H9 (cell line): ENCODE results near the gene EFNA5. TPM values are rescaled to one million over a fixed set of nuclear protein-coding genes. Genes with fewer than 3 reads are reported as not detected.

Experiments used
- DNase-seq: peaks from one replicate; pipeline ENCODE4 v3.0.0-alpha.2; 2017
- H2AFZ ChIP-seq: one replicate; pipeline ENCODE4 v1.6.1; 2013; ENCODE audit warnings: mild to moderate bottlenecking, low read length, control low read depth, moderate library complexity
- H2AK5ac ChIP-seq: 2 replicates; pipeline ENCODE4 v1.6.1; 2013; ENCODE audit warnings: low read length, control low read depth, mixed read lengths; ENCODE audit not compliant: insufficient read length
- H2BK120ac ChIP-seq: one replicate; pipeline ENCODE4 v1.6.1; 2013; ENCODE audit warnings: low read depth, mild to moderate bottlenecking, low read length, control low read depth, inconsistent platforms; ENCODE audit not compliant: poor library complexity, severe bottlenecking
- H2BK12ac ChIP-seq: 2 replicates; pipeline ENCODE4 v1.6.1; 2013; ENCODE audit warnings: low read length, control low read depth, mixed read lengths, low read depth; ENCODE audit not compliant: insufficient read length
- H2BK15ac ChIP-seq: 2 replicates; pipeline ENCODE4 v1.6.1; 2013; ENCODE audit warnings: low read depth, low read length, control low read depth
- H2BK20ac ChIP-seq: one replicate; pipeline ENCODE4 v1.6.1; 2013; ENCODE audit warnings: low read depth, mild to moderate bottlenecking, low read length, control low read depth, inconsistent platforms; ENCODE audit not compliant: poor library complexity, severe bottlenecking
- H2BK5ac ChIP-seq: 2 replicates; pipeline ENCODE4 v1.6.1; 2013; ENCODE audit warnings: low read length, control low read depth, mixed read lengths; ENCODE audit not compliant: insufficient read length
- H3K14ac ChIP-seq: 2 replicates; pipeline ENCODE4 v1.6.1; 2013; ENCODE audit warnings: low read length, control low read depth; ENCODE audit not compliant: insufficient read depth
- H3K18ac ChIP-seq: 2 replicates; pipeline ENCODE4 v1.6.1; 2013; ENCODE audit warnings: low read depth, mild to moderate bottlenecking, mixed read lengths, low read length, control low read depth; ENCODE audit not compliant: insufficient read length
- H3K23ac ChIP-seq: 2 replicates; pipeline ENCODE4 v1.6.1; 2013; ENCODE audit warnings: low read length, control low read depth, mixed read lengths, low read depth; ENCODE audit not compliant: insufficient read length
- H3K23me2 ChIP-seq: 2 replicates; pipeline ENCODE4 v1.6.1; 2013; ENCODE audit warnings: low read depth, mild to moderate bottlenecking, mixed read lengths, low read length, control low read depth; ENCODE audit not compliant: insufficient read length, poor library complexity, severe bottlenecking
- H3K27ac ChIP-seq: 2 replicates; pipeline ENCODE4 v1.5.1; 2013; ENCODE audit warnings: low read length, control low read depth, mixed read lengths, low read depth; ENCODE audit not compliant: insufficient read length
- H3K27me3 ChIP-seq: 2 replicates; pipeline ENCODE4 v1.6.1; 2013; ENCODE audit warnings: low read length, control low read depth, inconsistent platforms; ENCODE audit not compliant: insufficient read depth
- H3K4ac ChIP-seq: 2 replicates; pipeline ENCODE4 v1.6.1; 2013; ENCODE audit warnings: low read depth, mild to moderate bottlenecking, control low read depth, inconsistent platforms, low read length, moderate library complexity
- H3K4me1 ChIP-seq: 2 replicates; pipeline ENCODE4 v1.6.1; 2013; ENCODE audit warnings: low read length, control low read depth, inconsistent platforms; ENCODE audit not compliant: insufficient read depth
- H3K4me2 ChIP-seq: 2 replicates; pipeline ENCODE4 v1.6.1; 2013; ENCODE audit warnings: low read length, control low read depth, mixed read lengths; ENCODE audit not compliant: insufficient read length, insufficient read depth
- H3K56ac ChIP-seq: 2 replicates; pipeline ENCODE4 v1.6.1; 2013; ENCODE audit warnings: low read depth, mild to moderate bottlenecking, mixed read lengths, low read length, control low read depth; ENCODE audit not compliant: insufficient read length
- H3K79me1 ChIP-seq: 2 replicates; pipeline ENCODE4 v1.6.1; 2013; ENCODE audit warnings: low read depth, mild to moderate bottlenecking, moderate library complexity, low read length, control low read depth, inconsistent platforms; ENCODE audit not compliant: insufficient read depth, poor library complexity, severe bottlenecking
- H3K79me2 ChIP-seq: 2 replicates; pipeline ENCODE4 v1.6.1; 2013; ENCODE audit warnings: low read length, control low read depth, inconsistent platforms; ENCODE audit not compliant: insufficient read depth
- H3K9ac ChIP-seq: 2 replicates; pipeline ENCODE4 v1.6.1; 2013; ENCODE audit warnings: low read length, control low read depth, mixed read lengths; ENCODE audit not compliant: insufficient read length; ENCODE audit errors: extremely low read depth
- H3K9me3 ChIP-seq: one replicate; pipeline ENCODE4 v1.6.1; 2013; ENCODE audit warnings: low read depth, low read length, inconsistent platforms; ENCODE audit not compliant: control insufficient read depth
- H3T11ph ChIP-seq: one replicate; pipeline ENCODE4 v1.6.1; 2013; ENCODE audit warnings: mild to moderate bottlenecking, low read length, control low read depth, inconsistent platforms
- H4K20me1 ChIP-seq: one replicate; pipeline ENCODE4 v1.6.1; 2013; ENCODE audit not compliant: control insufficient read depth, insufficient read length, insufficient read depth
- H4K5ac ChIP-seq: 2 replicates; pipeline ENCODE4 v1.6.1; 2013; ENCODE audit warnings: low read depth, mild to moderate bottlenecking, mixed read lengths, low read length, control low read depth; ENCODE audit not compliant: insufficient read length
- H4K8ac ChIP-seq: replicated peaks from 2 replicates; pipeline ENCODE4 v1.6.1; 2013; ENCODE audit warnings: low read length, control low read depth, mixed read lengths, low read depth; ENCODE audit not compliant: insufficient read length
- H4K91ac ChIP-seq: 2 replicates; pipeline ENCODE4 v1.6.1; 2013; ENCODE audit warnings: low read depth, mild to moderate bottlenecking, moderate library complexity, mixed read lengths, low read length, control low read depth; ENCODE audit not compliant: insufficient read length
- H3K27ac Mint-ChIP-seq, 3 experiments: 2 replicates in 2 of 3; 3 replicates in 1 of 3; pipeline ENCODE4 v1.8.0; 2020 to 2021; ENCODE audit warnings: mixed read lengths in 3 of 3, mild to moderate bottlenecking in 1 of 3, moderate library complexity in 1 of 3
- H3K27me3 Mint-ChIP-seq: 2 replicates; pipeline ENCODE4 v1.8.0; 2021; ENCODE audit warnings: low read depth, mild to moderate bottlenecking, moderate library complexity, mixed read lengths
- H3K36me3 Mint-ChIP-seq, 3 experiments: 2 replicates in 2 of 3; 3 replicates in 1 of 3; pipeline ENCODE4 v1.8.0; 2020 to 2021; ENCODE audit warnings: low read depth in 3 of 3, mixed read lengths in 3 of 3; ENCODE audit not compliant: insufficient read depth in 1 of 3
- H3K4me1 Mint-ChIP-seq, 2 experiments: 2 replicates each; pipeline ENCODE4 v1.8.0; 2020; ENCODE audit warnings: mixed read lengths in 2 of 2
- H3K4me3 Mint-ChIP-seq, 2 experiments: 2 replicates in 1 of 2; 3 replicates in 1 of 2; pipeline ENCODE4 v1.8.0; 2020 to 2021; ENCODE audit warnings: mild to moderate bottlenecking in 2 of 2, mixed read lengths in 2 of 2, moderate library complexity in 1 of 2
- H3K9me3 Mint-ChIP-seq, 2 experiments: 2 replicates in 1 of 2; 3 replicates in 1 of 2; pipeline ENCODE4 v1.8.0; 2020; ENCODE audit warnings: mild to moderate bottlenecking in 2 of 2, mixed read lengths in 2 of 2, moderate library complexity in 1 of 2
- CTCF ChIP-seq: fragments of 200-600 bp; sonication (generic); conservative IDR thresholded peaks from 3 replicates; pipeline ENCODE4 v1.8.0; 2021; ENCODE audit warnings: antibody characterized with exemption, mild to moderate bottlenecking
- WGBS: extraction: QIAGEN DNeasy Blood & Tissue Kit; methylation state at CpG from one replicate; pipeline ENCODE4 v1.1.7; 2013; ENCODE audit warnings: missing lambda C conversion rate, low lambda C conversion rate, mixed read lengths; ENCODE audit not compliant: insufficient read length; ENCODE audit errors: extremely low coverage; 5-methylcytosine and 5-hydroxymethylcytosine counted together
- total RNA-seq: library from RNA; stranded (reverse); gene quantifications from 2 replicates; pipeline ENCODE4 v1.2.1, GENCODE V29; 2021

The EFNA5 gene
- total RNA-seq, 1 experiment from 2014 or later: 20.4 TPM

DNA sequence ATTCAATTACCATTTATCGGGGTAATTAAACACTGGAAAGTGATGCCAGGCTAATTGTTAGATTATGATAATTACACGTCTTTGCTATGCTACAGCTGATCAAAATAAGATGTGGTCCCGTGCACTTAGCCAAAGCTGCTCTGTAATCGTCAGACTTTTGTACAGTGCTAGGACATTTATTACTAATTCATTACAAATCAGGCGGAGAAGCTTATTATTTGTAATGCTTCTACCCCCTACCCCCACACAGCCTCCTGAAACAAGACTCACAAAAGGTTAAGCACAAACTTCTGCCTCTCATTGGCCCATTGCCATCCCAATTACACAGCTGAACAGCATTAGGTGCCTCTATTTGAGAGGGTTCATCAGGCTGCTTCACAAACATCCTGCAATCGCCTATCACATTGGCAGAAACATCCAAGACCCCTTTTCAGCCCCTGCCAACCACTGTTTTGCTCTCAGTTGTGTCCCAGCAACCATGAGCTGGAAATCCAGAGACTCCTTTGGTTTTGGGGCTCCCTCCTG lies 232.7 kb downstream of the EFNA5 start:
- Histone ChIP-seq H3K79me1 (no peaks in the 10 kb centered on the region), H3K4me1 (no peaks in the 10 kb centered on the region), H2BK5ac (no peak overlapping the region), H3K23me2 (no peaks in the 10 kb centered on the region), H2AFZ (no peak overlapping the region), H3T11ph (no peak overlapping the region), H3K56ac (no peak overlapping the region), H3K4ac (no peak overlapping the region), H2BK20ac (no peak overlapping the region), H2BK12ac (no peak overlapping the region), H3K23ac (no peak overlapping the region), H3K79me2 (no peaks in the 10 kb centered on the region), H3K9ac (no peak overlapping the region), H3K9me3 (no peaks in the 10 kb centered on the region), H3K14ac (no peak overlapping the region), H2BK15ac (no peak overlapping the region), H3K27me3 (no peaks in the 10 kb centered on the region), H4K8ac (no peak overlapping the region), H3K4me2 (no peak overlapping the region), H4K91ac (no peak overlapping the region), H2AK5ac (no peak overlapping the region), H3K18ac (no peak overlapping the region), H3K27ac (no peak overlapping the region), H4K5ac (no peak overlapping the region), H4K20me1 (no peaks in the 10 kb centered on the region), H2BK120ac (no peak overlapping the region)
- TF ChIP-seq CTCF: no peak
- Mint-ChIP-seq H3K9me3 (peaks cover 4 to 5% of the 10 kb centered on the region in 2 experiments; a peak in 2 of 5 replicates), H3K27ac (no peak overlapping the region), H3K4me3 (no peak overlapping the region), H3K4me1 (peaks cover 3 to 5% of the 10 kb centered on the region in 2 experiments; a peak in 1 of 4 replicates), H3K27me3 (no peaks in the 10 kb centered on the region), H3K36me3 (peaks cover 3 to 12% (median 5%) of the 10 kb centered on the region in 3 experiments; a peak in 5 of 7 replicates)
- no CpG with 5 or more reads among the region's 6 CpGs for WGBS
- DNase-seq: no peak
